Endodermal cell (in vitro differentiated cells): ENCODE measurements around the gene ZCWPW1. TPM values are rescaled to one million over a fixed set of nuclear protein-coding genes. Genes with fewer than 3 reads are reported as not detected.
A peak's percentile ranks its signal among the peaks of the same experiment; 100 is the strongest.

Source experiments
- DNase-seq: peaks from one replicate; pipeline ENCODE4 v3.0.0-alpha.2; 2017
- H3K27ac ChIP-seq: 2 replicates; pipeline ENCODE4 v1.5.1; 2013; ENCODE audit warnings: mild to moderate bottlenecking, low read depth, low read length, moderate library complexity
- H3K27me3 ChIP-seq: 2 replicates; pipeline ENCODE4 v1.6.1; 2013; ENCODE audit warnings: mild to moderate bottlenecking, low read length, moderate library complexity; ENCODE audit not compliant: insufficient read depth, control insufficient read depth, poor library complexity, severe bottlenecking
- H3K36me3 ChIP-seq: 2 replicates; pipeline ENCODE4 v1.7.0; 2013; ENCODE audit warnings: mild to moderate bottlenecking, low read length, moderate library complexity; ENCODE audit not compliant: control insufficient read depth, insufficient read depth
- H3K4me1 ChIP-seq: one replicate; pipeline ENCODE4 v1.7.0; 2013; ENCODE audit warnings: low read length; ENCODE audit not compliant: control insufficient read depth, insufficient read depth
- H3K4me3 ChIP-seq: 2 replicates; pipeline ENCODE4 v1.5.1; 2013; ENCODE audit warnings: mild to moderate bottlenecking, low read length, moderate library complexity
- H3K9ac ChIP-seq: 2 replicates; pipeline ENCODE4 v1.6.1; 2013; ENCODE audit warnings: mild to moderate bottlenecking, low read length, moderate library complexity; ENCODE audit not compliant: poor library complexity, severe bottlenecking; ENCODE audit errors: extremely low read depth
- H3K9me3 ChIP-seq: 2 replicates; pipeline ENCODE4 v1.6.1; 2013; ENCODE audit warnings: mild to moderate bottlenecking, low read length, moderate library complexity; ENCODE audit not compliant: control insufficient read depth
- H3K27ac Mint-ChIP-seq: 2 replicates; pipeline ENCODE4 v1.8.0; 2020; ENCODE audit warnings: mixed read lengths
- H3K27me3 Mint-ChIP-seq: 2 replicates; pipeline ENCODE4 v1.8.0; 2021; ENCODE audit warnings: mild to moderate bottlenecking, mixed read lengths; ENCODE audit not compliant: insufficient read depth
- H3K36me3 Mint-ChIP-seq: 2 replicates; pipeline ENCODE4 v1.8.0; 2020; ENCODE audit warnings: low read depth, mixed read lengths
- H3K4me1 Mint-ChIP-seq: 2 replicates; pipeline ENCODE4 v1.8.0; 2020; ENCODE audit warnings: mixed read lengths
- H3K4me3 Mint-ChIP-seq: 2 replicates; pipeline ENCODE4 v1.8.0; 2020; ENCODE audit warnings: mild to moderate bottlenecking, moderate library complexity, mixed read lengths
- H3K9me3 Mint-ChIP-seq: 2 replicates; pipeline ENCODE4 v1.8.0; 2020; ENCODE audit warnings: mild to moderate bottlenecking, mixed read lengths
- CTCF ChIP-seq: fragments of 200-600 bp; sonication (generic); conservative IDR thresholded peaks from 2 replicates; pipeline ENCODE4 v1.5.0; 2021; ENCODE audit warnings: antibody characterized with exemption, mild to moderate bottlenecking
- WGBS, 2 experiments: methylation state at CpG; one replicate each; pipeline versions ENCODE4 v1.1.5 to v1.1.7; 2013; ENCODE audit warnings: missing lambda C conversion rate in 2 of 2, mixed read lengths in 1 of 2; ENCODE audit not compliant: insufficient coverage in 1 of 2, insufficient read length in 1 of 2; 5-methylcytosine and 5-hydroxymethylcytosine counted together
- total RNA-seq, 2 donors: library from RNA; stranded (reverse); fragmentation: NEBNext Ultra II Directional in 1 of 2; extraction: Animal tissue kit (Norgen Biotek cat#: 25700) in 1 of 2; gene quantifications; 2 replicates in 1 of 2; 3 replicates in 1 of 2; pipeline ENCODE4 v1.2.1, GENCODE V29; 2021

The ZCWPW1 gene
- total RNA-seq, 2 donors from 2014 or later = 1.9 to 2.3 TPM

GRCh38 chr7:100465299-100465698 is 36.8 kb upstream of the ZCWPW1 start:
- Histone ChIP-seq H3K27ac (no peak overlapping the region), H3K27me3 (no peaks in the 10 kb centered on the region), H3K36me3 (peaks cover 11% of the 10 kb centered on the region), H3K9me3 (no peaks in the 10 kb centered on the region), H3K9ac (no peak overlapping the region), H3K4me3 (no peak overlapping the region), H3K4me1 (no peaks in the 10 kb centered on the region)
- Mint-ChIP-seq H3K27ac (no peak overlapping the region), H3K4me1 (no peaks in the 10 kb centered on the region), H3K4me3 (no peak overlapping the region), H3K36me3 (peaks cover 3% of the 10 kb centered on the region), H3K27me3 (no peaks in the 10 kb centered on the region), H3K9me3 (no peaks in the 10 kb centered on the region)
- TF ChIP-seq CTCF = no peak
- no peak for DNase-seq
- WGBS, 2 experiments = 88 to 97% methylated on average over 5 to 8 of the region's 8 CpGs

- H3K4me1 ChIP-seq = no peaks in the 10 kb centered on the region
- H3K9ac ChIP-seq = no peak overlapping the region
- WGBS, 2 experiments = 88 to 89% methylated on average over 2 of the region's 2 CpGs
- no peaks in the 10 kb centered on the region for H3K27me3 ChIP-seq
- Mint-ChIP-seq H3K4me3 (no peak overlapping the region), H3K27me3 (no peaks in the 10 kb centered on the region), H3K4me1 (no peaks in the 10 kb centered on the region), H3K9me3 (no peaks in the 10 kb centered on the region), H3K36me3 (peaks cover 3% of the 10 kb centered on the region), H3K27ac (no peak overlapping the region)
- DNase-seq = no peak
- no peak overlapping the region for H3K4me3 ChIP-seq
- TF ChIP-seq CTCF = no peak
- H3K36me3 ChIP-seq = peaks cover 7% of the 10 kb centered on the region
- no peak overlapping the region for H3K27ac ChIP-seq
- no peaks in the 10 kb centered on the region for H3K9me3 ChIP-seq
Observed at GRCh38 chr7:100464791-100465190, 36.3 kb upstream of the ZCWPW1 start.

GRCh38 chr7:100464210-100464660 is 35.7 kb upstream of the ZCWPW1 start, which contains the start of gene SPACDR:
SPACDR (minus strand) TSS chr7:100464260; CDS start chr7:100464025, 235 bp downstream.
- Histone ChIP-seq H3K9ac (no peak within 1 kb of the TSS), H3K27ac (no peak within 1 kb of the TSS)
- WGBS, 2 experiments = 89% methylated on average over 5 to 6 of the region's 7 CpGs

More at GRCh38 chr7:100464210-100464660, 35.7 kb upstream of the ZCWPW1 start, which contains the start of gene SPACDR:
- DNase-seq = no peak
- no peaks in the 10 kb centered on the region for H3K9me3 ChIP-seq
- H3K36me3 ChIP-seq = peaks cover 5% of the 10 kb centered on the region
- H3K36me3 Mint-ChIP-seq = peaks cover 3% of the 10 kb centered on the region
- no peaks in the 10 kb centered on the region for H3K27me3 ChIP-seq
- no peaks in the 10 kb centered on the region for H3K4me1 Mint-ChIP-seq
- H3K4me3 Mint-ChIP-seq = no peak within 1 kb of the TSS
- no peak within 1 kb of the TSS for H3K4me3 ChIP-seq
- peak within 1 kb of the TSS; percentile 17 for H3K27ac Mint-ChIP-seq
- H3K4me1 ChIP-seq = no peaks in the 10 kb centered on the region
- H3K9me3 Mint-ChIP-seq = no peaks in the 10 kb centered on the region
- no peak for TF ChIP-seq CTCF
- H3K27me3 Mint-ChIP-seq = no peaks in the 10 kb centered on the region
